Stimulated activated CD4-positive, alpha-beta T cell treated with anti-CD3 and anti-CD28 coated beads, Interleukin-12 subunit alpha, Interleukin-12 subunit beta, amount 100 ng/mL, for 24 hours (primary cell): ENCODE measurements around the gene SLF2.

Experiments used
- DNase-seq, 2 experiments: peaks; one replicate each; pipeline ENCODE4 v3.0.0-alpha.2; 2020; ENCODE audit warnings: low read depth in 2 of 2

SLF2 gene

DNA sequence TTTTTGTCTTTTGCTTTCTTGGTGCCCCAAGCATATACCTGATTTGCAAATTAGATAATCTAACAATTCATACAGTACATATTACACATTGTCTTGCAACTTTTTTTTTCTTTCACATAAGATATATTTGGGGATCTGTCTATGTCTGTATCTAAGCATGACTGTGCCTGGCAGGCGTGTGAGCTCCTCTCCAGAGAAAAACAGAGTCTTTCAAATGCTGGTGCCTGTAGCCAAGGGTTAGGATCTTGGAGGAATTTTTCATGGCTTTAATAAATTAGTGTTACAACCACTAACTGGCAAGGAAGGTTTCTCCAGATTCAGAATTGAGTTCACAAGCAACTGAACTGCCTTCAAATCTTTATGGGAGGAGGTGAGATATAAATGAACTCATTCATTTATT is 14.8 kb upstream of the SLF2 start:
- DNase-seq, result no peak

GRCh38 chr10:100899171-100899570 is 13.6 kb upstream of the SLF2 start:
- no peak for DNase-seq

GRCh38 chr10:100901051-100901450 is 11.7 kb upstream of the SLF2 start:
- DNase-seq, result no peak

DNA sequence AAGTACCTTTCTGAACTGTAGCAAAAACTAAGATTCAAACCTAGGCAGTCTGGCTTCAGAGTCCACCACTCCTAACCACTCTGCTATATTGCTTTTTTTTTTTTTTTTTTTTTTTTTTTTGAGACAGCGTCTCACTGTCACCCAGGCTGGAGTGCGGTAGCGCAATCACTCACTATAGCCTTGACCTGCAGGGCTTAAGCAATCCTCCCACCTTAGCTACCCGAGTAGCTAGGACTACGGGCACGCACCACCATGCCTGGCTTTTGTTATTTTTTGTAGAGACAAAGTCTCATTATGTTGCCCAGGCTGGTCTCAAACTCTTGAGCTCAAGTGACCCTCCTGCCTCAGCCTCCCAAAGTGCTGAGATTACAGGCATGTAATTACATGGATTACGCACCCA is 10.1 kb upstream of the SLF2 start:
- no peak for DNase-seq

DNA sequence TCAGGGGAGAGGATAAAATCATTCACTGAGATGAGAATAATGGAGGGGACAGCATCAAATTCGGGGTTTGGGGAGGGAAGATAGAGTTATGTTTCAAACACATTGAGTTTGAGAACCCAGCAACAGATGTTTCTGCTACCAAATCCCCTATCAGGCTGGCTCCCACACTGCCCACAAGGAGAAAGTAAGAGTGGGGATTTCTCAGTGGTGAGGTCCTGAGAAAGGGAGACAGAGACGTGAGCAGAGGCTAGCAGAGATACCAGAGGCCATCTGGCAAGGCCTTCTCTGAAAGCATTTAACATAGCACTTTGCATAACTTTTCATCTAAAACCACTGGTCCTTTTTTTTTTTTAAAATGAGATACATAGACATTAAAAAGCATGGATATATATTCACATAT is 7.8 kb upstream of the SLF2 start:
- no peak for DNase-seq

DNA sequence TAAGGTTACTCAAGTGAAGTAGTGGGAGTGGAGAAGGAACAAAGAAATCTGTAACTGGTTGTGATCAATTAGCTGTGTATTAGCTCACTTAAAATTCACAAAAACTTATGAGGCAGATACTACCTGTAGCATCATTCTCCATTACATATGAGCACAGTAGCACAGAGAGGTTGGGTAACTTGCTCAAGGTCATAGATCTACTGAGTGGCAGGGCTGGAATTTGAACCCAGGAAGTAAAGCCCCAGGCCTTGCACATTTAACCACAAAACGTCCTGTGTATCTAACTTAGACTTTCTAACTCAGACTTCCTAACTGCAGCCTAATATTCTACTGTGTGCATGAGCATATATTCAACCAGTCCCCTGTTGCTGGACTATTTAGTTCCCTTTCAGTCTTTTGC is 5.6 kb upstream of the SLF2 start:
- DNase-seq, result no peak

GRCh38 chr10:100907773-100908363 is 4.9 kb upstream of the SLF2 start:
- DNase-seq, result no peak

- DNase-seq, result no peak
Measured at GRCh38 chr10:100908378-100908777, 4.4 kb upstream of the SLF2 start.

DNA sequence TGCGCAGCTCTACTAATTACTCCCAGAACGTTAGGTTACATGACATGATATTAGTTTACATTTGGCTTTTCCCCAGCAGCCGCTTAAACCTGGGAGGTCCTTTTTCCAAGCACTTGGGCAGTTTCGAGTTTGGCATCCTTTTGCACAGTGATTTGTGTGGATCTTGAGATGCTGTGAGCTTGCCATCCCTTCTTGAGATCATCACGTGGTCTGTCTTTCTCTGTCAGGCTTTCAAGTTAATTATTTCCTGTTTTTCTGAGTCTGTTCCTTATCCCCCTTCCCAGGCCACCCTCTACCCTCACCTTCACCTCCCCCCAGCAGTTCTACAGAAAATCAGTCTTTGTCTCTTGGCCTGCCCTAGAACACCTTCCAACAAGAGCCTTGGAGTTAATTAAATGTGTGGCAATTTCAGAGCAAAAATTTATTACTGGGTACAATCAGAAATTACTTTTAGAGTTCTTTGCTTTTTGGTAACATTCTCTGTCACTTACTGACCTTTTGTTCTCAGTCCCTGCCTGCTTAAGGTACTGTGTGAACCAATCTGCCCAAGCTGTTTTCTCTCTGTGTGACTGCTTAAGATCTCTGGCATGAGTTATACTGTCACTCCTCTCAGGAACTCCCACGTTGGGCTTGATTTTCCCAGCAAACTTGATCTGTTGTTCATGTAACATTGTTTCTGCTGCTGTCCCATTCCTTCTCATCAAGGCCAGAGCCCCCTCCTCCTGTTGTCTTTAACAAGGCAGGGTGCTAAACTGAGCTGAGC is 3.1 kb upstream of the SLF2 start:
- no peak for DNase-seq

DNA sequence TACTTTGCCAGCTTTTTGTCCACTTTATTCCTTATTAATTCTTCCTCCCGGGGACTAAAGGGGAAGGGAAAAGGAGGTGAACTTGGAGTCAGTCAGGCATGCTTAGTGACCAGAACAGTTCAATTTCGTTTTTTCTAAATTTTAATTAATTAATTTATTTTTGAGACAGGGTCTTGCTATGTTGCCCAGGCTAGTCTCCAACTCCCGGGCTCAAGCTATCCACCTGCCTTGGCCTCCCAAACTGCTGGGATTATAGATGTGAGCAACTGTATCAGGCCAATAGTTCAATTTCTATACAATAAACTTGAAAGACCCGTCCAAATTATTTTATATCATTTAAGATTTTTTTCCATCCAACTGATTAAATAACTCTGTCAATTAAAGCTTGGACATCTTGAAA is 1.3 kb upstream of the SLF2 start:
- no peak for DNase-seq

- DNase-seq, result no peak
Measured at GRCh38 chr10:100912013-100912604, 654 bp upstream of the SLF2 start.

DNA sequence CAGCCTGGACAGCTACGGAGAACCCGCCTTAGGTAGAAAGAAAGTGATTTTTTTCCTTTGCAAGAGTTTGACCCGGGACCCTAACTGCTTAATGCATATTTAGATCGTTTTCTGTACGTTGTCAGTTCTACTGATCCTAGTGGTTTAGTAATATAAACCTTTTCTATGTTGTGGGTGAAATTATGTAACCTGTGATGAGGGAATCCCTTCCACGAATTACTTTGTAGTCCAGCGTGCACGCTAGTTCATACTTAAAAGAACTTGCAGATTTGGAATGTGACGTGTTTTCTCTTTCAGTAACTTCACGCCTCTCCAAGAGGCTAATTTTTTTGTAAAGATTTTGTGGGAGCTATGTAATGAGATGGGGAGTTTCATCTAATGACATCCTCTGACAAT is 705 bp downstream of the SLF2 start:
- no peak for DNase-seq

DNA sequence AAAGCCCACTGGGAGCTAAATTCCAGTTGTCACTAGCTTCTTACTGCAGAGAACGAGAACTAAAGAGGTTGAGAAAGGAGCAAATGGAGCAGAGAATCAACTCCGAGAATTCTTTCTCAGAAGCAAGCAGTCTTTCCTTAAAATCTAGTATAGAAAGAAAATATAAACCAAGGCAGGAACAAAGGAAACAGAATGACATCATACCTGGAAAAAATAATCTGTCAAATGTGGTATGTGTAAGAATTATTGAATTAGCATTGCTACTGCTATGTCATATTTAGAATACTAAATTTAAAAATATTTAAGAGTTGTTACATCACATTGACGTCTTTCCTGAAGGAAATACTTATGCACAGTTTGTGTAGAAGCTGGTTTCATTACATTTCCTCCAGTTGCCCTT is 4.3 kb downstream of the SLF2 start:
- no peak for DNase-seq

DNA sequence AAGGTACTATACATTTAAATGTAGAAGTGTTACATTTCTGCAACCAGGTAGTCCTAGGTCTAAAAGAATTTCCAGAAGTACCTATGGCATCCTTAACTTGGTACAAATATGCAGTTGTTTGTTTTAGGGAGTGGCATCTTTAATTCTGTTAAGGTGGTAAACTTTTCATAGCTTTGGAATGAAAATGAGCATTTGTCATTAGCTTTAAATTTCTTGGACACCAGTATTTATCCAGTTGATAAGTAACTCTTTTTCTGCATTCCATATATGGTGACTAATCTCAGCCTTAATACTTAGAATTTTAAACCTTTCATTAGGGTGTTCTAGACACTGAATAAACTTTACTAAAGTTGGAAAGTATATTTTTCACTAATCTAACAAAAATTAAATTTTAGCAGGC is 10.8 kb downstream of the SLF2 start:
- no peak for DNase-seq

GRCh38 chr10:100927266-100927665 is 14.5 kb downstream of the SLF2 start:
- no peak for DNase-seq

DNA sequence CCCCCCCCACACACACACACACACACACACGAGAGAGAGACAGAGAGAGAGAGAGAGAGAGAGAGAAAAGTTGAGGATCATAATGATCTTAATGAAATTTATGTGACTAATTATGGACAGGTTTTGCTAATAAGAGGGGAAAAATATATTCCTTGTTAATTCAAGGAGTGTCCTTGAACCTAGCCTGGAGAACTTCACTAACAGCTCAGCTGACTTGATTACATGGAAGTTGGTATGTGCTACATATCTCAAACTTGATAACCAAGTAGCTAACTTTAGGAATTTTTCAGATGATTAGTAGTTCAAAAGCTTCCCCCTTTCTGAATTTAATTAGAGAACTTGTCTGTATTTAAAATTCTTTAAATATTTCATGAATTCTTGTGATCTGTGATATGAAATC is 15.3 kb downstream of the SLF2 start:
- DNase-seq, result no peak

DNA sequence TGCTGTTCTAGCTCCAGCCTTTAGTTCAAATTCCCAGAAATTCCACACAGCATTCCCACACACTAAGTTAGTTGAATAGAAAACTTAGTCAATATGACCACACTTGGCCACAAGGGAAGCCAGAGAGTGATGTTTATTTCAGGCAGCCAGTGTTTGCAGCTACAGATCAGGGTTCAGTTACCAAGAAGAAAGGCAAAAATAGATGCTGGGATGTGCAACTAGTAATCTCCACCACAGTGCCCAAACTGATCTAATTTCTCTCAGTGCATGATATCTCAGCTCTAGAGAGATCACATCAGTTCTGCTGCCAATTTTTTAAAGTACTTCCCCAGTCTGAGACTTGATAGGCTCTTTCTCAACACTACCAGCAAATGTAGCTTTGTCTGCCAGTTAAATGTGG is 17.6 kb downstream of the SLF2 start:
- no peak for DNase-seq

DNA sequence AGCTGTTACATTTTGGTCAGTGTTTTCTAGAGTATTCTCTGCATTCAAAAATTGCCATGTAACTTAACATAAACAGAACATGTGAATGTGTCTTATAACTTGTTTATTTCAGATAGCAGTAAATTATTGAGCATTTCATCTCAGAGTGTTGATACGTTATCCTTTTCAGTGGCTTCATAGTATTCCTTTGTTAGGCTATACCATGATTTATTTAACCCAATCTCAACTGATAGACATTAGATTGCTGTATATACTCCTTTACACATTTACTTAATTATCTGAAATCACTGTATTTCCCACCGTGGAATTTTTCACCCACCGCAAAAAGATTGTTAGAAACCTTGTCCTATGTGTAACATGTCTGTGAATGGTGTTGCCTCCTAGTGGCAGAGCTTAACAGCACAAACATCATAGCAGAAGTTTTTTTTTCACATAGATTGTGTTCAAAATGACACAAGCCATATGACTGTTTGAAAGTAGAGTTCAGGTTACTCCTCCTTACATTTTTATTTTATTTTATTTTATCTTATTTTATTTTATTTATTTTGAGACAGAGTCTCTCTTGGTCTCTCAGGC is 21.4 kb downstream of the SLF2 start:
- no peak for DNase-seq

DNA sequence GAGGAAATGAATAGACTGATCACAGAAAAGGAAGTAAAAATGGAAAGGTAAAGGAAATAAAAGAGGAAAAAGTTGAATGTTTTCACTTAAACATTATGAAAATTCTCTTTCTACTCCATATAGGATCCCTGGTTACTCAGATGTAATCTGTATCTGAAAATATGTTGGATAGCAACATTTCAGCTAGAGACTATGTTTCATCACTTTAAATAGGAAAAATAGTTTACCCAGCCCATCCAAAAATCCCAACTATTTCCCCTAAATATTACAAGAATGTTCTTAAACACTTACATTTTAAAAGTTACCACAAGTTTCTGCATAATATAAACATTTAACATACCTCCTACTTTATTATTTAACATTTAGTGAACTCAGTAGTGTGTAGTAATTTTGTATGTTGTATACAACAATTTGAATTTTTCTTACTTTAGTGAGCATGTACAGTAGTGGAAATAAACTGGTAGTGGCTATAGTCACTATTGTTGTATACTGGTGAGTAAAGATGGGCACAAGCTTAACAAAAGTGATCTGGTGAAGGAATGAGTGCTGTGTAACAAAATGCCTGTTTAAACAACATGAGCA is 27.1 kb downstream of the SLF2 start:
- DNase-seq, result no peak

- no peak for DNase-seq
Measured at GRCh38 chr10:100942229-100942628, 29.5 kb downstream of the SLF2 start.

GRCh38 chr10:100943508-100943907 is 30.7 kb downstream of the SLF2 start:
- no peak for DNase-seq

DNA sequence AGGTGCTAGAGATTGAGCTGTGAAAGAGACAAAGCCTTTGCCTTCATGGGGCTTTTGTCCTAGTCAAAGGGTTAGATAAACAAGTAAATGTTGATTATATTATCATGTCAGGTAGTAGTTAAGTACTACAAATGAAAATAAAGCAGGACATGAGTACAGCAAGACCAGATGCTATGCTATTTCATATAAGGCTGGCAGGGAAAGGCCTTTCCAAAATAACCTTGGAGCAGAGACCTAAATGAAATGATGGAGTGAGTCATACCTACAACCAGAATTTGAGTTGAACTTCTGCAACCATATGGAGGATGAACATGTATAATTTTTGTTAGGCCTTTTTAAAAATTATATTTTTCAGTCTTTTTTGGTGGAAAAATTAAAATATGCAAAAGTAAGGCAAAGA is 33.0 kb downstream of the SLF2 start:
- no peak for DNase-seq

- DNase-seq, result no peak
Measured at GRCh38 chr10:100948916-100949315, 36.2 kb downstream of the SLF2 start.
